ENCODE results near the gene SEPSECS.

DNA sequence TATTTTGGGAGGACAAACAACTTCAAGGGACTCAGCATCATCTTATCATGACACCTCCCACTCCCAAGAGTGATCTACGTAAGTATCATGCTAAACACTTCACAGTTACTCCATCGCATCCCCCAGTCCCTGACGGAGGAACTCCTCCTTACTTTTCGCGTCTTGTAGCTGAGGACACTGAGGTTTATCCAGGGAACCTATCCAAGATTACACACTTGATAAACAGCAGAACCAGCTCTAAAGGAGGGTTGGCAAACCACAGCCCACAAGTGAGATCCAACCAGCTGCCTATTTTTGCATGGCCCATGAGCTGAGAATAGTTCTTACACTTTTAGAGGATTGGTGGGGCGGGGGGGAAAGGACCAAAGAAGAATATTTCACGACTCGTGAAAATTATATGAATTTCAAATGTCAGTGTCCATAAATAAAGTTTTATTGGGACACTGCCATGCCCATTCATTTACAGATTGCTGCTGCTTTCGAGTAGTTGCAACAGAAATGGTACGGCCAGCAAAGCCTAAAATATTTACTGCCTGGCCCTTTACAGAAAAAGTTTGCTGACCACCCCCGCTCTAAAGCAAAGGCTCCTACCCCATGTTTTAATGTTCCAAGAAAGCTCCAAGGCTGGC is 47.8 kb downstream of the SEPSECS start:
- no peak for TF ChIP-seq CTCF (conservative IDR thresholded peaks at IDR 0.05 in 1 of 2, IDR thresholded peaks at IDR 0.05 in 1 of 2; ENCODE audit: low read depth in 1 of 2, low read length in 2 of 2)
- no peak for TF ChIP-seq EZH2 (IDR thresholded peaks at IDR 0.05; ENCODE audit: low read length, missing control alignments)

Measured in fibroblast of lung (primary cell).